ENCODE results near the gene DLEC1.

DNA sequence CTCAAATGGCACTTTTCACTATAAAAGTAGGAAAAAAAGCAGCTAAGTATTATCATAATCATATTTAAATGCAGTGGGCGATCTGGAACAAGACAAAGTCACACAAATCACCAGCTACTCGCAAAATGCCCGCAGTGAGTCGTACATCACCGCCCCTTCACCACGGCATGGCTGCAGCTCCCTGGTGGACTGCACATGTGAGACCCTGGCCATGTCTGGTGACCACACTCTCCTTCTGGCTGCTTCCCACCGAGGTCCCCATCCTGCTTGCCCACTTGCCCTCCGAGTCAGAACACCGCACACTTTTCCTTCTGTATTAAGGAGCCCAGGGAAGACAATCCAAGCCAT lies 59.3 kb downstream of the DLEC1 start:
- TF ChIP-seq, protein P1, sequence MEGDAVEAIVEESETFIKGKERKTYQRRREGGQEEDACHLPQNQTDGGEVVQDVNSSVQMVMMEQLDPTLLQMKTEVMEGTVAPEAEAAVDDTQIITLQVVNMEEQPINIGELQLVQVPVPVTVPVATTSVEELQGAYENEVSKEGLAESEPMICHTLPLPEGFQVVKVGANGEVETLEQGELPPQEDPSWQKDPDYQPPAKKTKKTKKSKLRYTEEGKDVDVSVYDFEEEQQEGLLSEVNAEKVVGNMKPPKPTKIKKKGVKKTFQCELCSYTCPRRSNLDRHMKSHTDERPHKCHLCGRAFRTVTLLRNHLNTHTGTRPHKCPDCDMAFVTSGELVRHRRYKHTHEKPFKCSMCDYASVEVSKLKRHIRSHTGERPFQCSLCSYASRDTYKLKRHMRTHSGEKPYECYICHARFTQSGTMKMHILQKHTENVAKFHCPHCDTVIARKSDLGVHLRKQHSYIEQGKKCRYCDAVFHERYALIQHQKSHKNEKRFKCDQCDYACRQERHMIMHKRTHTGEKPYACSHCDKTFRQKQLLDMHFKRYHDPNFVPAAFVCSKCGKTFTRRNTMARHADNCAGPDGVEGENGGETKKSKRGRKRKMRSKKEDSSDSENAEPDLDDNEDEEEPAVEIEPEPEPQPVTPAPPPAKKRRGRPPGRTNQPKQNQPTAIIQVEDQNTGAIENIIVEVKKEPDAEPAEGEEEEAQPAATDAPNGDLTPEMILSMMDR (IDR thresholded peaks at IDR 0.05): no peak
- no peak for TF ChIP-seq MYC (IDR thresholded peaks at IDR 0.05; ENCODE audit: borderline replicate concordance, low read length)
- TF ChIP-seq CBX2 (IDR thresholded peaks at IDR 0.05; ENCODE audit: borderline replicate concordance, low read depth): no peak
- TF ChIP-seq MAFK (IDR thresholded peaks at IDR 0.05; ENCODE audit: partially characterized antibody): no peak
- no peak for TF ChIP-seq FOSL2 (IDR thresholded peaks at IDR 0.05)
- TF ChIP-seq FOSL2 (CRISPR knock-in tag; IDR thresholded peaks at IDR 0.05): no peak
- no peak for TF ChIP-seq HDAC2 (IDR thresholded peaks at IDR 0.05)
- no peak for TF ChIP-seq GATA3 (IDR thresholded peaks at IDR 0.05; ENCODE audit: borderline replicate concordance)
- no peak for TF ChIP-seq POLR2A (IDR thresholded peaks at IDR 0.05; ENCODE audit: low read length)
- TF ChIP-seq, protein P2, sequence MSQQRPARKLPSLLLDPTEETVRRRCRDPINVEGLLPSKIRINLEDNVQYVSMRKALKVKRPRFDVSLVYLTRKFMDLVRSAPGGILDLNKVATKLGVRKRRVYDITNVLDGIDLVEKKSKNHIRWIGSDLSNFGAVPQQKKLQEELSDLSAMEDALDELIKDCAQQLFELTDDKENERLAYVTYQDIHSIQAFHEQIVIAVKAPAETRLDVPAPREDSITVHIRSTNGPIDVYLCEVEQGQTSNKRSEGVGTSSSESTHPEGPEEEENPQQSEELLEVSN (IDR thresholded peaks at IDR 0.05; ENCODE audit: borderline replicate concordance, low read depth): no peak
- TF ChIP-seq JUN (IDR thresholded peaks at IDR 0.05): no peak
- TF ChIP-seq RCOR1 (IDR thresholded peaks at IDR 0.05; ENCODE audit: low read depth, low read length): no peak
- TF ChIP-seq SREBF2 (IDR thresholded peaks at IDR 0.05): no peak
- TF ChIP-seq SMC3 (IDR thresholded peaks at IDR 0.05): no peak

Data from A549 (cell line).